GM18519 (cell line): ENCODE data around the gene DENND5A.
"Not testable (repeated sequence)": the region's sequence is repeated elsewhere in the genome, so short reads cannot be mapped to it uniquely, and the experiment has no call there.

Source experiments
- ATAC-seq: cut with Tn5 transposase; IDR thresholded peaks from one replicate; pipeline ENCODE4 v1.9.1; 2021; ENCODE audit warnings: mild to moderate bottlenecking, moderate library complexity; ENCODE audit not compliant: unreplicated experiment, low FRiP score

The DENND5A gene

GRCh38 chr11:9179141-9179540 is 86.0 kb downstream of the DENND5A start:
- no peak for ATAC-seq

DNA sequence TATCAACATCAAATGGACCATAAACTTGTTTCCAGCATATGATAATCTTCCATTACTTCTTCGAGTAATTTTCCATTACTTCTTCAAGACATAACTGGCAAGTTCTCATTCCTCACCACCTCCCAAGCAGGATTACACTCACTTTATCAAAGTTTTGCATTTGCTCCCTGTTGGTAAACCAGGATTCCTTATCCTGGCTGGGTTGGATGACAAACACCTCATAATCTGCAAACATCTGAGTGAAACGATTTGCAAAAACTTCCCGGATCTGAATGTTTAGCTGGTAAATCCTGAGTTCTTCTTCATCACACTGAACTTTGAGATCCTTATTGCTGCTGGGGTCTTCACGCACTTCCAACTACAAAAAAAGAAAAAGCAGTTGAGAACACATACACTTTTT is 86.4 kb downstream of the DENND5A start:
- ATAC-seq: no peak

DNA sequence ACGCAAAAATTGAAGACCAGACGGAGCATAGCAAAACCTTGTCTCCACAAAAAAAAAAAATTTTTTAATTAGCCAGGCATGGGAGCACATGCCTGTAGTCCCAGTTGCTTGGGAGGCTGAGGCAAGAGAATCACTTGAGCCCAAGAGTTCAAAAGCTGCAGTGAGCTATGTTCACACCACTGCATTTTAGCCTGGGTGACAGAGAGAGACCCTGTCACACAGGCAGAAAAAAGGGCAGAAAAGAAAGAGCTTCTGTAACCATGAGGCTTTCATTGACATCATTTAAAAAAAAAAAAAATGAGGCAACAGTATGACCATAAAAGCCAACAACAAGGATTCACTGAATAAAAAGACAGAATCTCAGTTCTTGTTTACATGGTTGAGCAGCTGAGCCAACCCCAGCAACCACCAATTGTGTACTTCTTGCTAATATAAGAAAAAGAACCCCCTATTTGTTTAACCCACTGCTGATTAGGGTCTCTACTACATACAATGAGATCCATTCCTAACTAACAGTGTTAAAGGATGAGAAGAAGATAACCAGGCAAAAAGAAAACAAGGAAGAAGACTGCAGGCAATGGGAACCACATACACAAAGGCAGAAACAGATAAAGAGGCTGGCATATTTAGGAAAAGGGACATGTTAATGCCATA is 87.6 kb downstream of the DENND5A start:
- no peak for ATAC-seq

- ATAC-seq: no peak
These were observed 88.6 kb downstream of the DENND5A start for GRCh38 chr11:9176550-9176949.

DNA sequence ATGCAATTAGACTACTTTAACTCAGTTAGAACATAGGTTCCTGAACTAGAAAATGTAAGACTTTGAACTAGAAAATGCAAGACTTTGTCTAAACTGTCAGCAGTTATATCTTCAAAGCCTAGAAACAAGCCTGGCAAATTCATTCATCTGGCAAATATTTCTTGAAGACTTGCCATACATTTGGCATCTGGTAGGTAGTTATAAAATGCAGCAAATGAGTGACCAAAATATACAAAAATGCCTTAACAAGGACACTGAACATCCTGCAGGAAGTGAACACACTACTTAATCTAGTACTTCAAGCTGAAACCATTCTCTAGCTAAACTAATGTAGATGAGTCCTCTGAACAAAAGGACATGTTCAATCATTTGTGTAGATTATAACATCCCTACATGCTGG is 89.0 kb downstream of the DENND5A start:
- no peak for ATAC-seq

- ATAC-seq: no peak
These were observed 92.8 kb downstream of the DENND5A start for GRCh38 chr11:9172389-9172788.

DNA sequence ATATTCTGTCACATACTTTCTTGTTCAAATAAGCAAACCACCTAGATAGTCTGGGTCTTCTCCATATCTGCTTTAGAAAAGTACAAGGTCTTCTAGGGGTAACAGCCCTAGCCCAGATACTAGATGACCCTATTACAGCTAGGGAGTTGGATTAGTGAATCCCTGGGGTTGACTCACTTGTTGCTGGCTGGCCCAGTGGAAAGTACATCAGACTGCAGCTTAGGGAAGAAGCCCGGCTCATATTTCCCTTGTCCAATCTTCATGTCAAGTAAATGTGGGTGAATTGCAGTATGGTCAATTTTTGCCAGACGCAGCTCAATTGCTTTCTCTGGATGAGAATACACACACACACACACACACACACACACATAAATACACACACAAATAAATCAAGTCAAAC is 94.7 kb downstream of the DENND5A start:
- ATAC-seq: no peak

- no peak for ATAC-seq
These were observed 95.4 kb downstream of the DENND5A start for GRCh38 chr11:9169595-9170295.

DNA sequence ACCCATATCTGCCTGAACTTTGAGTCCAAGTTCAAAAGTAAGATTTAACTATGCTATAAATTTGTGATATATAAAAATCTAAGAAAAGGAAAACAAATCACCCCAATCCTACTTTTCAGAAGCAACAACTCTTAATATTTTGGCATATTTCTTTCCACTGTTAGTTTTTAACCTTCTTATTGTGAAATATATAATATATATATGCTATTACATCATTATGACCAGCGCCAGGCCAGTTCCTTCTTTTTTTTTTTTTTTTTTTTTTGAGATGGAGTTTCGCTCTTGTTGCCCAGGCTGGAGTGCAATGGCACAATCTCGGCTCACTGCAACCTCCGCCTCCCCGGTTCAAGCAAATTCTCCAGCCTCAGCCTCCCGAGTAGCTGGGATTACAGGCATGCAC is 103.2 kb downstream of the DENND5A start:
- not testable (repeated sequence) for ATAC-seq

GRCh38 chr11:9160166-9160565 is 105.0 kb downstream of the DENND5A start:
- no peak for ATAC-seq

GRCh38 chr11:9158898-9159391 is 106.2 kb downstream of the DENND5A start:
- ATAC-seq: no peak

GRCh38 chr11:9155930-9156329 is 109.2 kb downstream of the DENND5A start:
- ATAC-seq: no peak

DNA sequence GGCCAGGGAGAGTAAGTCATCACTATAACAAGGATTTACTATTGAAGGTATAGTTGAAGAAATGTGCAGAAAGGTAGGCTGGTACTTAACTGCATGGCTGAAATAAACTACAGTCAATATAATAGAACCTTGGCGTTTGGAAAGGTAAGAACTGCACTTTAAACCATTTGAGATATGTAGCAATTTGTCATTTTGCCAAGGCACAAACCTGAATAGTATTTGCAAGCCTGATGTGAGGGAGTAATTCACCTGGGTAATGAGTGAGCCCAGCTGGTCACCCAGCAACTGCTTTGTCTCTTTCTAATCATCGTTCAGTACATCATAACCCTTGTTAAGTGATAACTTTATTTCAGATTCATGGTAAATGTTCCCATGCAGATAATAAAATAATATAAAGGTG is 111.5 kb downstream of the DENND5A start:
- no peak for ATAC-seq

GRCh38 chr11:9151631-9152030 is 113.5 kb downstream of the DENND5A start:
- no peak for ATAC-seq

DNA sequence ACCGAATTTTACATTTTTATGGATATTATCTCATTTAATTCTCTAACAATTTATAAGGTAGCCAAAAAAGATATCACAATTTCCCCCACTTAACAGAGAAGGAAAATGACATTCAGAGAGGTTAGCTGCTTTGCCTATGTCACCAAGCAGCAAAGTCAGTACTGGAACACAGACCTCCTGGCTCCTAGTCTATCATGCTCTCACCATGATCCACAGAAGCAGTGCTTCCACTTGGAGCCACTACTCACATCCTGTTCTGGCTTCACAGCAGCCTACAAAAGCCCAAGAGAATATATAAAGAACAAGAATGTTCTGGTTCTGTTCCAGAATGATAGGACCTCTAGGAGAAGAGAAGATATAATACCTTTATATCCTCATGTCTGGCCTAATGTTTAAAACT is 114.2 kb downstream of the DENND5A start:
- no peak for ATAC-seq

- ATAC-seq: no peak
These were observed 114.6 kb downstream of the DENND5A start for GRCh38 chr11:9150501-9150900.

DNA sequence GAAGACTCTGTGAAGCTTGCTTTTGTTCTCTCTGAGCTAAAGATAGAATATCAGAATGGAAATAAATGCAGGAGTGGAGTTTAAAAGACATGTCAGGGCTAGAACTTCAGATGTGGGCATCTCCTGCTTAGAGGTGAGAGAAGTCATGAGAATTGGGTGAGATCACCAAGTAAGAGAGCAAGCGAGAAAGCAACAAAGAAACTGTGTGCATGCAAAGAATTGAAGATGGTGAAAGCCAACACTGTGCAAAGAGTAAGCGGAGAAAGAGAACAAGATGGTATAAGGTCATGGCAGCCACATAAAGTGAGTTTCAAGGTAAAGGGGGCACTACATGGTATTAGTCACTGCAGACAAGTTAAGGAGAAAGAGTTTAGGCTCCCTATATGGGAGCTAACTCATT is 116.4 kb downstream of the DENND5A start:
- no peak for ATAC-seq

DNA sequence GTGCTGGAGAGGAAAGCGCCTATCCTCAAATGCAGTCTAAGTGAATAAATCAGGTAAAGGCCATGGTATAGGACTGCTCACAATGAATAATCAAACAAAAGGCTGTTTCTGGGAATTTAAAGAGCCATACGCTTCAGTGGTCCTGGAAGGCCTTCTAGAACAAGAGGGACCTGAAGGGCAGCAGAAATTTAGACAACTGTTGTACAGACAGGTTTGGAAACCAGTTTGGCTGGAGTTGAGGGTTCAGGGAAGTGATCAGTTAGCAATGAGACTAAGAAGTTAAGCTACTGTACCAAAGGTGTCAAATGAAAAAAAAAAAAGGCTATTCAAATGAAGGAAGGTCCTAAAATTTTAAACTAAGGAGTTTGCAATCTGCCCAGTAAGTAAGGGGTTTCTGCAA is 117.1 kb downstream of the DENND5A start:
- no peak for ATAC-seq

- no peak for ATAC-seq
These were observed 118.7 kb downstream of the DENND5A start for GRCh38 chr11:9146477-9146876.

GRCh38 chr11:9145283-9145682 is 119.9 kb downstream of the DENND5A start:
- no peak for ATAC-seq

DNA sequence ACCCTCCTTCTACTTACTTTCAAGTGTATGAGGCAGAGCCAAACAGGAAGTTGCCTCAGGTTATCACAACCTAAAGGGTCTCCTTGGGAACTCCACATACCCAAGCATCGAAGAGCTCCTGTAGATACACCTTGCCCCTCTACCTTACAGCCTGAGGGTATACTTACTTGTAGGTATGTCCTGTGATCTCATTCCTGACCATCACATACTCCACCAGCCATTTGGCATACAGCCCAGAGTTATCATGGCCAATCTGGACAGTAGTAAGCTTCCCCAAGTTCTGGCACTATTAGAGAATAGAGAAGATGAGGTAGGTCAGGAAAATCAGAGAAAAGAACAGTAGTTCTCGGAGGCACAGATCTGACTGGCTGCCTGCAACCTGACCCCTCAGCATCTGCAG is 120.3 kb downstream of the DENND5A start:
- ATAC-seq: no peak

DNA sequence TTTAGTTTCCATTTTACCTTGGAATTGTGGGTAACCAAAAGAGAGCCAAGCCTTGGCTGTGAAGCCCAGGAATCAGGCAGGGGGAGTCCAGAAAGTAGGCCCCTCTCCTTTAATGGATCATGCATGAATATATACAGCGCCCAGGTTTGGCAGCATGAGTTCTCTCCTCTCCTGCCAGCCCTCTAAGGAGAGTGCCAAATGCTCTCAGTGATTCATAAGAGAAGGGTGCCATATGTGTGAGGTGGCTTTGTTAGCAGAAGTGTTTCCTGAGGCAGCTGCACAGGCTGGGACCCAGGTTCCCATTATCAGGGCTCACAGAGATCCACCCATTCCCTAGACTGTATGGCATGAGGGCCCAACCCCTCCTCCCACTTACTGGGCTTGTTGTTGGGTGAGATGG is 121.4 kb downstream of the DENND5A start:
- no peak for ATAC-seq
